GDM1 (cell line): ENCODE results near the gene DUSP15.
"Not testable (repeated sequence)": the region's sequence is repeated elsewhere in the genome, so short reads cannot be mapped to it uniquely, and the experiment has no call there.

ENCODE experiments used
- DNase-seq: peaks from one replicate; lab custom pipeline; 2025; lab: John Stamatoyannopoulos, UW

Gene DUSP15, protein sequence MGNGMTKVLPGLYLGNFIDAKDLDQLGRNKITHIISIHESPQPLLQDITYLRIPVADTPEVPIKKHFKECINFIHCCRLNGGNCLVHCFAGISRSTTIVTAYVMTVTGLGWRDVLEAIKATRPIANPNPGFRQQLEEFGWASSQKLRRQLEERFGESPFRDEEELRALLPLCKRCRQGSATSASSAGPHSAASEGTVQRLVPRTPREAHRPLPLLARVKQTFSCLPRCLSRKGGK

DNA sequence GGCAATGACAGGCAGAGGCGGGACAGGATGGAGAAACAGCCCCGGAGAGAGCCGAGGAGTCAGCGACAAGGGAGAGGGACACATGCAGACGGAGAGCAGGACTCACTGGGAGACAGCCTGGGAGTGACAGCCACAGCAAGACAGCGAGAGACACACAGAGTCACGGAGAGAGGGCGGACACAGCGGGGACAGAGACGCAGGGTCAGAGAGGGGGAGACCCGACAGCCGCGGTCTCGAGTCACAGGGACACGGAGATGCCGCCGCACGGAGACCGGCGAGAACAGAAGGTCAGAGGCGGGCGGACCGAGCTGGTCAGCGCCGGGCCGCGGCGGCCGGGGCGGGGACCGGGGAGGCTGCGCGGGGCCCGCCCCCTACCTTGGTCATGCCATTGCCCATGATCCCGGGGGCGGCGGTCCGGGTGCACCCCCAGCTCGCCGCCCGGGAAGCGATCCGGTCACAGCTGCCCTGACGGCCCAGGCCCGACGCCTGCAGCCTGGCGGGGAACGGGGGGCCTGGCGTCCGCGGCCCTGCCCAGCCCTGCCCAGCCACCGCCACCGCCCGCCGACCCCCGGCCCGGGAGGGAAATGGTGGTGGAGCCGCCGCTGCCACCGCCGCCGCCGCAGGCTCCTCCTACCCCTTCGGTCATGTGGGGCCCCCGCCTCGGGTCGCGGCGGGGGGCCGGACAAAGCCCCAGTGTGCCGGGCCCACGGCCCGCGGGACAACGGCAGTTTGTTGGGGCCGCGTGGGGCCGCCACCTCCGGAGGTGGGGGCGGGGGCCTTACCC lies at the start of gene DUSP15, which contains the start of gene TTLL9:
TSS of gene DUSP15 (minus strand) at position 586 of the 784 bp plus-strand sequence. CDS start at position 396, 190 bp downstream.
TSS of gene TTLL9 (plus strand) at position 693 of the 784 bp plus-strand sequence. CDS start 493 bp downstream, outside the sequence.
- DNase-seq: no peak

DNA sequence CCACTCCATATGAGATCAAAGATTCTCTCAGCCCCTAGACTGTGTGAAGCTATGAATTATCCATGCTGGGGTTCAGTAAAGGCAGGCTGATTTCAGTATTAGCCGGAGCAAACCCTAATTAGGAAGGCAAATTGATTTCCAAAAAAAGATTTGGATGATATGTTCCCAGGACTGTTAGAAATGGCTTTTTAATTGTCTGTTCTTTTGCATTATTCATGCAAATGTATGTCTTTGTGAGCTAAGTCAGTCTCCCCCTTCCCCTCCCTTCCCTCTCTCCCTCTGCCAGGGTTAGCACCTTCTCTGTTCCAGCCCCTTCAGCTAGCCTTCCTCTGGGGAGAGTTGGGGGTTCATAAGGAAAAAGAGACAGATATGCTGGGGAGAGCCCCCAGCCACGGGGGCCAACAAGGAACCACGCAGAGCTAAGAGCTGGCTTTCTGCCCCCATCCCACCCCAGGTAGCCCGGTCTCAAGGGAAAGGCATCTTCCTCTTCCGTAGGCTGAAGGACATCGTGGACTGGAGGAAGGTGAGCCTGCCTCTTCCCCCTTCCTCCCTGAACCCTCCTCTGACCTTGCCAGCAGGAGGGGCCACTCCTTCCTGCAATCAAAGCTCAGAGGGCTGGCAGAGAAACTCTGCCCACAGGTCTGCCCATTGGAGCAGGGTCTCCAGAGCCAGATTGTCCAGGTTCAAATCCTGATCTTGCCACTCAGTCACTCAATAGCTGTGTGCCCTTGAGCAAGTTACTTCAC lies 49.3 kb upstream of the DUSP15 start:
- DNase-seq: no peak

DNA sequence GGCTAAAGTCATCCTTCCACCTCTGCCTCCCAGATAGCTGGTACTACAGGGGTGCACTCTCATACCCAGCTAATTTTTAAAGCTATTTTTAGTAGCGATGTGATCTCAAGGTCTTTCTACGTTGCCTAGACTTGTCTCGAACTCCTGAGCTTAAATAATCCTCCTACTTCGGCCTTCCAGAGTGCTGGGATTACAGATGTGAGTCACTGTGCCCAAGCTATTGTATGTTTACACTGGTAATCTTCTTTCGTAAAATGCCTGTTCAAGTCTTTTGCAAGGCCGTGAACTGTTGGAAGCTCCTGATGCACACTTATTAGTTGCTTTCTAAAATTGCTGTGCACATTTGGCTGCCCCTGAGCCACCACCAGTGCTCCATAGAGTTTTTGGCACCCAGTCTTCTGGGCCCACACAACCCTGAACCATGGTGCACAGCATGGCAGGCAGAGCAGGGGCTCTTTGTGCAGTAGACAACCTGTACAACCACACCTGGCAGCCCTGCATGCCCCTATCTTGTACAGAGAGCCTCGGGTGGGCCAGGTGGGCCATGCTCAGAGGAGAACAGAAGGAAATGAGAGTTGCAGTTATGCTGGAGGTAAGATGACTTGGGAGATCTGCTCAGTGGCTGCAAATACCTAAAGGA lies 48.3 kb upstream of the DUSP15 start:
- no peak for DNase-seq

DNA sequence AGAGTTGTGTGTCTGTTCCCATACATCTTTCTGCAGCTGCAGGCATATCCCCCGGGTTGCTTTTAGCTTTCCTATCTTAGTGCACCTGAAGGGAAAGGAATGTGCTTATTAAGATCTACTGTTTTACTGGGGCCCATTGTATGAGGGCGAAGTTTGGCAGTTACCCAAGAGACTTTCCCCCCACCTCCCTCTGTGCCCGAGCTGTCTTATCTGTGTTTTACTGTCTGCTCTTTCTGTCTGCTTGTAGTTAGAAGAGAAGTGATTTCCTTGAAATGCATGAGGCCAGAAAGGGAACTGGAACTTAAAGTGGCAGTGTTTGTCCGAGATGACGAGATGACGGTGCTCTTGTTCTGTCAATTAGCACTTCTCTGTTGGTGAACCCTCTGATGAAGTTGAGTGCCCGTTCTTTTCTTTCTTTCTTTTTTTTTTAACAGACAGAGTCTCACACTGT lies 47.7 kb upstream of the DUSP15 start:
- DNase-seq: not testable (repeated sequence)

DNA sequence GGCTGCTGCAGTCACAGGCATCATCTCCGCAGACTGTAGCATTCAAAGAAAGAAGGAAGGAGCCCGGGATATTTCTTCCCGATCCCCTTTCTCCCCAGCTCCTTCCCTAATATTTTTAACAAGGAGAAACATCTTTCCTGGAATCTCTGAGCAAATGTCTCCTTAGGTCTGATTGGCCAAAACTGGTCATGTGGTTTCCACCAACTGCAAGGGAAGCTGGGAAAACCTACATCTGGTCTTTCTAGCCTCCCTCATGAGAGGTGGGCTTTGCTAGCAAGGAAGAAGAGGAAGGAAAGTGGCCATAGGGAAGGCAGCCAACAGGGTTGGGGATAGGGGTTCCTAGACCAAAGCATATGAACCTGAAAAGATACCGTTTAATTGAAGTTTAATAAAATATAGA lies 46.4 kb upstream of the DUSP15 start:
- no peak for DNase-seq

DNA sequence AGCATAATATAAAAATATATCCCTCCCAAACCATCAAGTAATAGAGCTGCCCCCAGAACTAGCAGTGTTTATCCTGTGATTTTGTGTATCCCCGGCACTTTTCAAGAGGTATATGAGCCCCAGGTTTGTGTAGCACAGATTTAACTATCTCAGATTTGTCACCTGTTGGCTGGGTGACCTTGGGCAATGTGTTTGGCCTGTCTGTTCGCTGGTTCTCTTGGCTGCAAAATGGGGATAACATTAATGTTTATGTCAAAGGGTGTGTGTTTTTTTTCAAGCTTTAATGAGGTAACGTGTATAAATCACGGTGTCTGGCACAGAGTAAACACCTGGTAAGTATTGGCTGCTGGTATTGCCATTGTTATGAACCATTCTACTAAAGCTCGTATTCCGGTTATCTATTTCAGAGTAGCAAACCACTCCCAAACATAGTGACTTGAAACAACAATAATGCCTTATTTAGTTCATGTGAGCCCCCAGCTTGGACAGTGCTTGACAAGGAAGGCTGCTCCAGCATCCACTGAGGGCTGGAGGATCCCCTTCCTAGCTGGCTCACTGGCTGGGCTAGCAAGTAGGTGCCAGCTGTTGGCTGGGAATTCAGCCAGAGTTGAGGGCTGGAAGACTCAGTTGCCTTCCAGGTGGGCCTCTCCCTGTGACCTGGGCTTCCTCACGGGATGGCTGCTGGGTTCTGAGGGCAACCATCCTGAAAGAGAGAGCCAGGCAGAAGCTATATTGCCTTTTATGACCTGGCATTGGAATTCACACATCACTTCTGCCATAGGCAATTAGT lies 45.4 kb upstream of the DUSP15 start:
- DNase-seq: no peak

DNA sequence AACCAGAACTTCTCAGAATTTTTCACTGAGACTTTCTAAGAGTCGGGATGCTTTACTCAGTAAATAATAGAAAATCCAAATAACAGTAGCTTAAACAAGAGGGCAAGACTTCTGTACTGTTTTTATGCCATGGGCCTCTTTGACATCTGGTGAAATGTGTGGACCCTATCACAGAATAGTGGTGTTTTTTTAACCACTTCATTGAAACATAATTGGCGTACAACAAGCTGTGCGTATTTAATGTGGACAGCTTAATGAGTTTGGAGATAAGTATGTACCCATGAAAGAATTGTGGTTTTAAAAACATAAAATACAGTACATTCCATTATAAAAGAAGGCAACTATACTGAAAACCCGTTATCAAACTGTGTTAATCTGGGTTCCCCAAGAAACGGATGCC lies 43.8 kb upstream of the DUSP15 start:
- DNase-seq: no peak

DNA sequence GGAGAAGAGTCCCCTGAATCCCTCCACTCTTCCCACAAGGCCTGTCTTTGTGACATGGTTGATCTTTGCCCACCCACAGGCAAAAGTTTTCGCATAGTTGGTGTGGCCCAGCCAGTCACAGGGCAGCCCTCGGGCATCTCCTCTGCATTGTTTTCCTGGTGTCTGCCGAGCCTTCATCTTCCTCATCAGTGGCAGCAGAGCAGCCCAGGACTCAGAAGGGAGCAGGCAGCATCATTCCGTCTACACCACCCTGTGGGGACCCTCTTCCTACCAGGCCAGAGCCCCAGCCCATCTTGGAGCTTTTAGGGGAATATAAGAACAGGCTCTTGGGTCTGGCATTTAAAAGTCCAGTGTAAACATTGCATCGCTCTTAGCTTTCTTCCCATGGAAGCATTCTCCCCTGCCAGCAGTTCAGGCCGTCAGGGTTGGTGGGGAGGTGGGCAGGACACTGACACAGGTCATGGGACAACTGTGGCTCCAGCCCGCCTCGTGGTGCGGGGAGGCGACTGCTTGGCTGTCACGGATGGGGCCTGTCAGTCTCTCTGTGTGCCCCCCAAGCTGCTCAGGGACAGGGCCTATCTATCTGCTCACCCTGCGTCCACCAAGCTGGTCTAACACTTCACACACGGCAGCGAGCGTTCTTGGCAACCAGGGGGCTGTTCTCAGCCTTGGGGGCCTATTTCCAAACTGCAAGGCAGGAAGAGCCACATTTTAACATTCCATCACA lies 43.3 kb upstream of the DUSP15 start:
- no peak for DNase-seq

DNA sequence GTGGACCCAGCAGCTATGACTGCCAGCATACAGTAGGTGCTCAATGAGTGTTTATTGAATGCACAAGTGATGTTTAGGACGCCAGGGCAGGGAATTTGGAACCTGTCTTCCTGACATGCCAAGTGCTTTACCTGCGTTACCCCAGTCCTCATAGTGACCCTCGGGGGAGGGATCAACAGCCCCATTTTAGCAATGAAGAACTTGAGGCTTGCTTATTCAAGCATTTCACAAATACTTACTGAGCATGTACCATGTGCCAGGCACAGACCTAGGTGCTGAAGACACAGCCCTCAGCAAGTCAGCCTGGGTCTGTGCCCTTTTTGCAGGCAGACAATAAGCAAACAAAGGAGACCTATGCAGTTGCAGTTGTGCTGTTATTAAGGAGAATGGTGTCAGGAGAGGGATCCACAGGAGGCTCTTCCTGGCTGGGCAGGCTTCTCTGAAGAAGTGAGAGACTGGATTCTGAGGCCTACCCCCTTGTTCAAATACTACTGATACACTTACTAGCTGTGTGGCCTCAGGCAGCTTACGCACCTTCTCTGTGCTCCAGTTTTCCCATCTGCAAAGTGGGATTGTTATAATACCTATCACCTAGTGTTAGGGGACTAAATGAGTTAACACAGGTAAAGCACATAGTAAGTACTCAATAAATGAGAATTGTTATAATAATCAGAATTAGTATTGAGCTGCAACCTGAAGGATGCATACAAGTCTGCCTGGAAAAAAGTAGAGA lies 39.9 kb upstream of the DUSP15 start:
- DNase-seq: no peak

DNA sequence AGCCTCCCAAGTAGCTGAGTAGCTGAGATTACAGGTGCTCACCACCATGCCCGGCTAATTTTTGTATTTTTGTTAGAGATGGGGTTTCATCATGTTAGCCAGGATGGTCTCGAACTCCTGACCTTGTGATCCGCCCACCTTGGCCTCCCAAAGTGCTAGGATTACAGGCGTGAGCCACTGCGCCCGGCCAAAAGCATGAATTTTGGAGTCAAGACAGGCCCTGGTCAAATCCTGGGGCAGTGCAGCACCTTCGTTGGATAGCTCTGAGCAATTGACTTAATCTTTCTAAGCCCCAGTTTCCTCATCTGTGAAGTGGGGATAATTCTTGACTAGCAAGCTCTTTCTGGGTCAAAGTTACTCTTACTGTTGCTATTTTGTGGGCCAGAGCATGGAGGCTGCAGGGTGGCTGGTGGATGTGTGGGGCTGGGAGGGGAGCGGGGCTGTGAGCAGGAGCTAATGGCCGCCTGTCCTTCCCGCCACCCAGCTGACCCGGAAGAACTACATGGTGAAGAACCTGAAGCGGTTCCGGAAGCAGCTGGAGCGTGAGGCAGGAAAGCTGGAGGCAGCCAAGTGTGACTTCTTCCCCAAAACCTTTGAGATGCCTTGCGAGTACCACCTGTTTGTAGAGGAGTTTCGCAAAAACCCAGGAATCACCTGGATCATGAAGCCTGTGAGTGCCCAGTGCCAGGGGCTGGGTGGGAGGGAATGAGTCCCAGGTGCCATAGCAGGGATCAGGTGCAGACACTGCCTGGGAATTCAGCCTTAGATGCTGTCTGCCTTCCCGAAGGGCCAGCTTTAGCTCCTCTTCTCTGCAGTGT lies 39.1 kb upstream of the DUSP15 start:
- no peak for DNase-seq

DNA sequence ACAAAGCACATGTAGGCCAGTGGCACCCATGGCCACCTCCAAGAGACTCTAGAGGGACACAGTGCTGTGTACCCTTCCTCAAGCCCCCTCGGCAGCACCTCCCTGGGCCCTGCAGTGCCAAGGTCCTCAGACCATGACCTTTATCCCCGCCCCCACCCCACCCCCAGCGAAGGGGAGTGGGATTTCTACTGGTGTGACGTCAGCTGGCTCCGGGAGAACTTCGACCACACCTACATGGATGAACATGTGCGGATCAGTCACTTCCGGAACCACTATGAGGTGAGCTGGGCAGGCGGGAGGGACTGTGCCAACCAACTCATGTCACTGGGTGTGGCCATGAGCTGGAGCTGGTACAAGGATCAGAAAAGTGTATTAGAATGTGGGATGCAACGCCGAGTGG lies 38.1 kb upstream of the DUSP15 start:
- no peak for DNase-seq

DNA sequence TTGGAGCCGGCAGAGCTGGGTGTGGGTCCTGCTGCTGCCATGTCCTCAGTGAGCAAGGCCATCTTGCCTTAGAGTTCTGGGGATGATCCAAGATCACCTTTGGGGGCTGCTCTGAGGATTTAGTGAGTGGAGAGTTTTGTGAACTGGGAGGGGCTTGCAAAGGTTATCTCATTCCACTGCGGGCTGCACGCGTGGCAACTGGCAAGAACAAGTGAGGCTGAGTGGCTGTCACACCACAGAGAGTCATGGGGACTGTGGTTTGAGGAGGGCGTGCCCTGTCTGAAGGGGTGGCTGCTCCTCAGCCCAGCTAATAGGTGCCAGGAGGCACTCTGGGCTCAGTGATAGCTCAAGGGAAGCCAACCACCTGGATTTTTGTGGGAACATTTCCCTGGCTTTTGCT lies 37.7 kb upstream of the DUSP15 start:
- no peak for DNase-seq

DNA sequence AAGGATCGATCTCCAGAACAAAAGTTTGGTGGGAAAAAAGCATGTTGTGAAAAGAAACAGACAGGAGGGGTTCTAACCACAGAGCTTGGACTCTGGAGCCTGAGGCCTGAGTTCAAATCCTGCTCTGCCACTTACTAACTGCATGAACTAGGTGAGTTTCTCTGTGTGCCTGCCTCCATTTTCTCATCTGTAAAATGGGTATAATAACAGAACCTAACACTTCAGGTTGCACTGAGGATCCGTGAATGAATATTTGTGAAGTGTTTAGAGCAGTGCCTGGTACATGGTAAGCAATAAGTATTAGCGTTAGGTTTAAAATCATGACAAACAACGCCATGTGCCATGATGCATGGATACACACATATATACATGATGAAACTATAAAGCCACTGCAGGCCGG lies 36.7 kb upstream of the DUSP15 start:
- no peak for DNase-seq

DNA sequence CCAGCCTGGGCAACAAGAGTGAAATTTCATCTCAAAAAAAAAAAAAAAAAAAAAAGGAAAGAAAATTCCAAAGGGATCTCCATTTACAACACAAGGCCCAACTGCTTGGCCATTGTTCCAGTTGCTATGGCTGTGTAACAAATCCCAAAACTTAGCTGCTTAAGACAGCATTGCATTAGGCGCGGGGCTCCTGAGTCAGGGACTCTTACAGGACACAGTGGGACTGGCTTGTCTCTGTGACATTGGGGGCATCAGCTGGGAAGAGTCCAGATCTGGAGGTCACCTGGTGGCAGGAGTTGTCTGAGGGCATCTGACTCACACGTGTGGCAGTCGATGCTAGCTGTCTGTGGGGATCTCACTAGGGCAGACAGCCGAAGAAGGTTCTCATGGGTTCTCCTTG lies 35.7 kb upstream of the DUSP15 start:
- no peak for DNase-seq

DNA sequence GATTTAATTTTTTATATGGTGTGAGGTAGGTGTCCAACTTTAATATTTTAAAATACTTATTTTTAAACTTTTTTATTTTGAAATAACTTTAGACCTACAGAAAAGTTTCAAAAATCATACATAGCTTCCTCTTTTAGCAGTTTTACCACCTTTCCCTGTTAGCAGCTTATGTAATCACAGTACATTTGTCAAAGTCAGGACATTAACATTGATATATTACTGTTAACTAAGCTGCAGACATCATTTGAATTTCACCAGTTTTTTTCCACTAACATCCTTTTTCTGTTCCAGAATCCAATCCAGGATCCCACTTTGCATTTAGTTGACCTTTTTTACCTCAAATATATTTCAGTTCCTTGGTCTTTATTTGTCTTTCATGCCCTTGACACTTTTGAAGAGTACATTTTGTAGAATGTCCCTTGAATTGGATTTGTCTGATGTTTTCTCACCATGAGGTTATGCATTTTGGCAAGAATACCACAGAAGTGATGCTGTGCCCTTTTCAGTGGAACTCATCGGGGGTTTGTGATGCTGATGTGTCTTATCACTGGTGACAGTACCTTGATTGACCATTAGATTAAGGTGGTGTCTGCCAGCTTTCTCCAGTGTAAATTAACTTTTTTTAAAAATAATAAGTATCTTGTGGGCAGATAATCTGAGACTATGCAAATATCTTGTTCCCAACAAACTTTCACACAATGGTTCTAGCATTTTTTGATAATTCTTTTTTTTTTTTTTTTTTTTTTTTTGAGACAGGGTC lies 33.5 kb upstream of the DUSP15 start:
- no peak for DNase-seq

DNA sequence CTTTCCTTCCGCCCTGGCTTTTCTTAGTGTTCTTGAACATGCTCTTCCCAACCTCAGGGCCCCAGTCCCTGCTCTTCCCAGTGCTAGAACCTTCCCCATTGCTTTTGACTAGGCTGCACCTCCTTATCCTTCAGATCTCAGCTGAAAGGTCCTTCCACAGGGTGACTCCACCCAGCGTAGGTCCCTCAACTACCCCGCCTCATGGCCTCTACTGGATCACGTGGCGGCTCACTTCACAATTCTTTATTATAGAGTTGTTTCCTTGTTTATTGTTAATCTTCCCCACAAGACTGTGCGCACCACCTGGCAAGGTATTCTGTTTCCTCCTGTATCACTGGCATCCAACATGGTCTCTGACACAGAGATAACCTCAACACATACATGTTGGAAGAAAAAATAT lies 31.3 kb upstream of the DUSP15 start:
- no peak for DNase-seq

DNA sequence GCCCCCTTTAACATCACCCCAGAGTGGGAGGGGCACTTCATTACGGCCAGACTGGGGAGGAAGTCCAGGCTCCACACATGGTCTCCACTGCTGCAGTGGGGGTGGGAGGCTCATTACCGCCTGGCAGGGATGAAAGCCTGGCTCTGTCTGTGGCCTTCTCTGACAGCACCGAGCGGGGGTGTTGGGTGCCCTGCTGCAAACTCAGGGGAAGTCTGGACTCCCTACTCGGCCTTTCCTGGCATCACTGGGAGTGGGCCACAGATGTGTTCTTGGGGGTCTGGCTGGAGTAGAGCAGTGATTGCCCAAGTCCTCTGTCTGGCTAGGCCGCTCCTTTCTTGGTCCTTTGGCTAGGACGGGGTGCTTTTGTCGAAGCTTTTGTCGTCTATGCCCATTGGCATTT lies 27.2 kb upstream of the DUSP15 start:
- DNase-seq: no peak

DNA sequence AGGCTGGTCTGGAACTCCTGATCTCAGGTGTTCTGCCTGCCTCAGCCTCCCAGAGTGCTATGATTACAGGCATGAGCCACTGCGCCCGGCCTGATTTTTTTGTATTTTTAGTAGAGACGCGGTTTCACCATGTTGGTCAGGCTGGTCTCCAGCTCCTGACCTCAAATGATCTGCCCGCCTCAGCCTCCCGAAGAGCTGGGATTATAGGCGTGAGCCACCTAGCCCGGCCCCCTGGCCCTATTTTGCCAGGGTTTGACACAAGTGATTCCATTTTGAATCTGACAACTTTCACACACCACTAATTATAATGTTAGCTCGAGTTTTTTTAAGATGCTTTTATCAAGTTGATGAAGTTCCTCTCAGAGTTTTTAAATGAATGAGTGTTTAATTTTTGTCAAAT lies 25.7 kb upstream of the DUSP15 start:
- DNase-seq: no peak
